NCI-H146 treated with DMSO at 0.1 percent for 48 hours (cell line): ENCODE results near the gene ASIC1.

Experiments
- DNase-seq: peaks from one replicate; lab custom pipeline; 2025; ENCODE audit not compliant: unreplicated experiment; lab: John Stamatoyannopoulos, UW

ASIC1 gene

DNA sequence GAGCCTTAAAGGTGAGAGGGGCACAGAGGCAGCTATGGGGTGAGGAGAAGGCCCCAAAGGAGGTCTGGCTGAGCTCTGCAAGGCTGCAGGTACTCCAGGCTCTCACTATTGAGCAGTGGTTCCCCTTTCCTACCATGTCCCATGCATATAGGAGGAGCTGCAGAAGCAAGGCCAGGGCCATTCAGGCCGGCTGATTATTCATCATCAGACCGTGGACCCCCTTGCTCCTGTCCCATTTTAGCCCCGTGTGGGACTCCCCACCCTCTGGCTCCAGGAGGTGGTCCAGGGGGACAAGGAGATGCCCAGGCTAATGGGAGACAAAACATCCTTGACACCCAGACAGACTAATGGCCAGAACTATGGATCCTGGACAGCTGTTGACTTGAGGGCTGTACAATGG is 49.5 kb downstream of the ASIC1 start:
- DNase-seq: no peak

GRCh38 chr12:50107416-50108268 is 50.2 kb downstream of the ASIC1 start:
- no peak for DNase-seq

DNA sequence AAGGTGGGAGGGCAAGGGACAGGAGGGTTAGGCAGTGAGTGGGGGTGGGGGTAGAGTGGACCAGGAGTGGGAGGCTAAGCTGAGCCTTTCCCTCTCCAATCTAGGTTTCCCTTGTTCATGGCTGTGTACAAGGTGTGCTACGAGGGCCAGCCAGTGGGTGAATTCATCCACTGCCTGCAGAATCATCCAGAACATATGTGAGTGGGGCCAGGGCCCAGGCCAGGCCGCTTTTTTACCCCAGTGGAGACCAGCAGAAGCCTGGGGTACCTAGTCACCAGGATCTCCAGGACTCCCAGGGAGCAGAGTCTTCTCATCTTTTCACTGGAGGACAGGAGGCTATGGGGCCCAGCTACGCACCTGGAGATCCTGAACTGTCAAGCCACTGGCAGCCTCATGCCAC is 51.9 kb downstream of the ASIC1 start:
- DNase-seq: no peak

DNA sequence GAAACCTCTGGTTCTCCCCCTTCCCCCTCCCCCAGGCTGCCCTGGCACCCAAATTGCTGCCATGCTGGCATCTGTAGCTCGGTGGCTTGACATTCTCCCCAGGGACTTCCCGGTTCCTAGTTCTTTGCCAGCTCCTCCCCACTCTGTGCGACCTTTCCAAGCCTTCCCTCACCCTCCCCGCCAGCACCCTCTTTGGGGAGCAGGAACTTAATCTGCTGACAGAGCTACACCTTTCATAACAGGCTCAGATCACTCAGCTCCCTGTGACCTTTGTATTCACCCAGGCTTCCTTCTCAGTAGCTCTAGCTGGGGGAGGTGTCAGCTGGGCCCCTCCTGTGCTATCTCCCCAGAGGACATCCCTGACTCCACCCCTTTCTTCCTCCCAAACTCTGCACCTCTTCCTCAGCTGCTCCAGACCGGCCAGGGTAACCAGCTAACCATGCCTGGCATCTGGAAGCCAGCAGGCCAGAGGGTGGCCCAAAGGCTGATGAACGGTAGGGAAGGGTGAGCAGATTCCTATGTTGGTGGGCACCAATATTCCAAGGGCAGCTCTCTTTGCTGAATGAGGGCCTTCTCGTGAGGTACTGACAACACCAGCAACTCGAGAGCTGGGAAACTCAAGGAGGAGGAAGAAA is 52.8 kb downstream of the ASIC1 start:
- DNase-seq: no peak

- DNase-seq: peak; percentile 30
Observed at GRCh38 chr12:50110762-50111351, 53.5 kb downstream of the ASIC1 start.

DNA sequence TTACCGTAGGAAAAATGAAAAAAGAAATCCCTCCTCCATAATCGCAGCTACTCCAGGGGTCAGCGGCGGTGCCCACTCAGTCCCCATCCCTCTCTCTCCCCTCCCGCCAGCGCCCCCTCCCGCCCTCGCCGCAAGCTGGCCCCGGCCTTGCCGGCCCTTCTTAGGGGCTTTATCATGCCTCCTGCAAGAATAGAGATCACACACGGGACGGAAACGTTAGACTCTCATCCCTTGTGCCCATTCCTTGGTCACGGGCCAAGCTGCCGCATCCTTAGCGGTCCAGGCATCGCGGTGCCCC is 53.9 kb downstream of the ASIC1 start:
- DNase-seq: no peak

DNA sequence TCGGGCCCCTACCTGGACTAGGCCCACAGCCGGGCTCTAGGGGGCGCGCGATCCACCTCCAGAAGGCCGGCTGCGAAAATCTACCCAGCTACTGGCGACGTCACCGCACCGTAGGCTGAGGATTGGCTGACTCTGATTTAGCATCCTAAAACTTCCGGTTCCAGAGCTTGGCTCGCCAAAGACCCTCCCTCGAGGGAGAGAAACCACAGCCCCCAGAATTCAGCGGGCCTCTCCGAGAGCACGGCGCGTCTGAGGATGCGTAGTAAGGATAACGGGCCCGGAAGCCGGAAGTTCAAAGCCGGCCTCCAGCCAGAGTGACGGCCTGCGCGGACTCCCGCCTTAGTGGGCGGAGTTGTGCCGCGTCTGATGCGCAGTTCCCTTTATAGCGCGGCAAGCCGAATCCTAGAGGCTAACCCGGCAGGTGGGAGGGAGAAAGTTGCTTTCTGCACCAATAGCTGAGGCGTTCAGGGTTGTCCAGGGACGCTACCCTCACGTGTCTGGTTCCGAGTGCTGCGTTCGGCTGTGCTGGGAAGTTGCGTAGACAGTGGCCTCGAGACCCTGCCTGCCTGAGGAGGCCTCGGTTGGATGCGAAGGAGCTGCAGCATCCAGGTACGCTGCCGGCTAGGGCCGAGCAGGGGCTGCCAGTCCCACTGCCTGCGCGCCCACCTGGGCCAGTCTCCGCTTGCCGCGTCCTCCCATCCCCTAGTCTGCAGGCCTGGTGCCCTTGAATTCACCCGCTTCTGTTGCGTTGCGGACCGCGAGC is 54.5 kb downstream of the ASIC1 start, which contains the start of gene COX14:
Gene COX14, plus strand, starts transcription at position 544 of the 763 bp plus-strand sequence. CDS start 7,808 bp downstream, outside the sequence.
- peak; percentile 99 for DNase-seq

DNA sequence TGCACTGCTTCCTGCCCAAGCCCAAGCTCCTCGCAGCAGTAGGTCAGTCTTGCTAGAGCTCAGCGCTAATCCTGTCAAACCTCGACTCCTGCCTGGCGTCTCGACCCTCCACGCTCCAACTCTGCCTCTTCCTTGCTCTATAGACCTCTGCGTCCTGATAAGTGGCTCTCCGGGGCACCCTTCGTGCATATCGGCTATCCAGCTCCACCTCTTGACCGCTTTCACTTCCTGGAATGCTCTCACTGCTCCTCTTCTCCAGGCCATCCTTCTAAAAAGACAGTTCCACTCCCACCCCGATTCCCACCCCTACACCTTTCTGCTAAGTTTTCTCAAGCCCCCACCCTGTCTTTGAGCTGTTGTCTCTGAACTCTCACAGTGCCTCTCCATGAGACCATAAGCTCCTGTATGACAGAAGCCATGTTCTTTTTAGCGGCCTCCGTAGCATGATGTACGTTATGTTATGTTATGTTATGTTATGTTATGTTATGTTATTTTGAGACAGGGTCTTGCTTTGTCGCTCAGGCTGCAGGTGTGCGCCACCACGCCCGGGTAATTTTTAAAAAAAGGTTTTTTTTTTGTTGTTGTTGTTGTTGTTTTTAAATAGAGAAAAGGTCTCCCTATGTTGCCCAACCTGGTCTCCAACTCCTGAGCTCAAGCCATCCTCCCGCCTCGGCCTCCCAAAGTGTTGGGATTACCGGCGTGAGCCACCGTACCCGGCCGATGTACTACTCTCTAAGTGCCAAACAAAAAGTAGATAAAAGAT is 55.2 kb downstream of the ASIC1 start:
- peak; percentile 72 for DNase-seq

GRCh38 chr12:50117057-50117622 is 59.7 kb downstream of the ASIC1 start:
- DNase-seq: no peak

- no peak for DNase-seq
Observed at GRCh38 chr12:50119387-50119786, 62.0 kb downstream of the ASIC1 start.

DNA sequence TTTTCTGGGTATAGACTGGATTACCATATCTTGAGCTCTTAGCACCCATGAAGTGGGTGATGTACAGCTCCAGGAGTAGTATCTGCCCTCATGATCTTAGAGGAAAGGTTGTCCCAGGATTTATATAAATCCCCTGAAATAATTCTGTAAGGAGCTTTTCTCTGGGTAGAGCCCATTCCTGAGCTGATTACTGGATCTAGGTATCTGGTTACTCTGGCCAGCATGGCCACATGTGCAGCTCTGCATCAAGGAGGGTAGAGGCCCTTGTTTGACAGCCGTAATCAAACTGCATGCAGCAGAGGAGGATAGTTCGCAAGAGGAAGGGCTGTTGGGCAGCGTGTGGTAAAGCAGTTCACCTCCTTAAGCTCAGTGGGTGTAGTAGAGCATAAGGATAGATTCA is 63.1 kb downstream of the ASIC1 start:
- no peak for DNase-seq

GRCh38 chr12:50120953-50121352 is 63.6 kb downstream of the ASIC1 start:
- no peak for DNase-seq

GRCh38 chr12:50121641-50122040 is 64.2 kb downstream of the ASIC1 start:
- no peak for DNase-seq

DNA sequence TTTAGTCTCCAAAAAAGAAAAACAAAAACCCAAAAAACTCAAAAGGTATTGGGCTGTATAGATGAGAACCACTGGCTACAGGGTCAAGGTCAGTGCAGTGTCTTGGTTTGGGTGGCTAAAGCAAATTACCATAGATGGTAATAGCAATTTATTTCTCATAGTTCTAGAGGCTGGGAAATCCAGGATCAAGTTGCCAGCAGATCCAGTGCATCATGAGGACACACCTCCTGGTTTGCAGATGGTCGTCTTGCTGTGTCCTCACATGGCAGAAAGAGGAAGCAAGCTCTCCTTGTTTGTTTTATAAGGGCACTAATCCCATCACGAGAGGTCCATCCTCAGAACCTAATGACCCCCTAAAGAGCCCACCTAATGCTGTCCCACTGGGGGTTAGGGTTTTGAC is 65.8 kb downstream of the ASIC1 start:
- no peak for DNase-seq

- no peak for DNase-seq
Observed at GRCh38 chr12:50127546-50127945, 70.2 kb downstream of the ASIC1 start.

- DNase-seq: no peak
Observed at GRCh38 chr12:50129290-50129689, 71.9 kb downstream of the ASIC1 start.

DNA sequence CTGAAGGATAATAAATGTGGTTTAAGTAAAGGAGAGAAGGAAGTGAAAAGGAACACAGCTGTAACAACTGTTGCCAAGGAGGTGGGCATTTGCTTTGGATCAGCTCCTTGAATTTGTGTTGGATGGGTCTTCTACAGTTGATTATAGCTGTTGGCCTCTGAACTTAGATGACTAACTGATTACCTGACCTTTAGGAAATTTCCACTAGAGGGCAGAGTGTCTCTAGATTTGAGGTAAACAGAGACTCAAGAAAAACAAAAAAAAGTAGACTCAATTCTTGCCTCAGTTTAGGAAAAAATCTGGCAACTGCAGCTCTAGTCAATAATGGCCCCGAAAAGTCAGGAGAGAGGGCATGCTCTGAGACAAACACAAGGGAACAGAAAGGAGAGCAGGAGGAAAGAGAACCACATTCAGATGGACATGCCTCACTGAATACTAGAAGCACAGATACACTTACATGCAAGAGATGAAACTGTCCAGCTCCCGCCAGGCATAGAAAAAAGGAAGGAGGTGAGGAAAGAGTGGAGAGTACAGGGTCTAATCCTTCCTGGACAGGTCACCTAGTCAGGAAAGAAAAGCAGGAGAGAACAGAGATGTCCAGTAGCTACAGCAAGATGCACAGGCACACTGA is 75.2 kb downstream of the ASIC1 start:
- no peak for DNase-seq
